ENCODE data around the gene RBM7. TPM values are rescaled to one million over a fixed set of nuclear protein-coding genes. Genes with fewer than 3 reads are reported as not detected.

The RBM7 gene
- total RNA-seq, 1 donor from 2014 or later = 3.2 TPM

DNA sequence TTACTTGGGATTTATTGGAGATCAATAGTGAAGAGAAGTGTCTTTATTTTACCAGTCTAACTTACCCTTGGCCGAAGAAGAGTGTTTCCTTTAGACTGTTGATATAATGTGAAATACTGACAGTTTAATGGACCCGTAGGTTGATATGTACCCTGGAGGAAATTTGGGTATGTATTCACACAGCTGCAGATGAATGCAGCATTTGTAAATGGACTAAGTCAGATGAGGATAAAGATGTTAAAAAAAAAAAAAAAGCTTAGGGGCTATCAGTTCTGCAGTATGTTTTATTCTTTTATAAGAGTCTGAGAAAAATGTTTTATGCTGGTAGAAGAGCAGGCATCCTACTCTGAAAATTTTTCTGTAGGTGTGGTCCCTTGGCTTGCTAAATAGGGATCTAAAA lies 41.5 kb downstream of the RBM7 start:
- Histone ChIP-seq H3K9me3 (no peaks in the 10 kb centered on the region), H3K27me3 (no peaks in the 10 kb centered on the region), H3K36me3 (peaks cover 0 to 15% of the 10 kb centered on the region in 2 donors), H3K27ac (no peak overlapping the region), H3K4me3 (no peak overlapping the region), H3K4me1 (peaks cover 0 to 17% of the 10 kb centered on the region in 2 donors)
- no peak for DNase-seq (ENCODE audit: low spot score in 2 of 2)
- TF ChIP-seq, protein P1, sequence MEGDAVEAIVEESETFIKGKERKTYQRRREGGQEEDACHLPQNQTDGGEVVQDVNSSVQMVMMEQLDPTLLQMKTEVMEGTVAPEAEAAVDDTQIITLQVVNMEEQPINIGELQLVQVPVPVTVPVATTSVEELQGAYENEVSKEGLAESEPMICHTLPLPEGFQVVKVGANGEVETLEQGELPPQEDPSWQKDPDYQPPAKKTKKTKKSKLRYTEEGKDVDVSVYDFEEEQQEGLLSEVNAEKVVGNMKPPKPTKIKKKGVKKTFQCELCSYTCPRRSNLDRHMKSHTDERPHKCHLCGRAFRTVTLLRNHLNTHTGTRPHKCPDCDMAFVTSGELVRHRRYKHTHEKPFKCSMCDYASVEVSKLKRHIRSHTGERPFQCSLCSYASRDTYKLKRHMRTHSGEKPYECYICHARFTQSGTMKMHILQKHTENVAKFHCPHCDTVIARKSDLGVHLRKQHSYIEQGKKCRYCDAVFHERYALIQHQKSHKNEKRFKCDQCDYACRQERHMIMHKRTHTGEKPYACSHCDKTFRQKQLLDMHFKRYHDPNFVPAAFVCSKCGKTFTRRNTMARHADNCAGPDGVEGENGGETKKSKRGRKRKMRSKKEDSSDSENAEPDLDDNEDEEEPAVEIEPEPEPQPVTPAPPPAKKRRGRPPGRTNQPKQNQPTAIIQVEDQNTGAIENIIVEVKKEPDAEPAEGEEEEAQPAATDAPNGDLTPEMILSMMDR (IDR thresholded peaks at IDR 0.05) = no peak
- intact Hi-C loops (cut with DNase I) = no loop called here

DNA sequence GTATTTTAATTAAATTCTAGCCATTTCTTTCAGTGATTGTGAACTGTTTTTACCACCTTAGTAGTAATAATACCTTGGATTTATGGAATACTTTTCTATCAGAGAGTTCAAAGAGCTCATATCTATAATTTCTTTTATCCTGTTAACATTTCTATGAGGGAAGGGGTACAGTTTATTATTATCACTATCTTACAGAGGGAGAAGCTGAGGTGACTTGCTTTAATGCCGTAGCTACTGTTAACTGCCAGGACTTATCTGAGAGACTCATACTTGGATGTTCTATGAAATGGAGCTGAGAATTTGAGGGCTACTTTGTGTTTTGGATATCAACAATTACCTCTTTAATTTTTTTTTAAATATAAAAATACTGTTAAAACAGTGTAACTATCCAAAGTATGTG lies 42.1 kb downstream of the RBM7 start:
- no peaks in the 10 kb centered on the region for H3K9me3 ChIP-seq
- peaks cover 0 to 17% of the 10 kb centered on the region in 2 donors for H3K4me1 ChIP-seq
- H3K4me3 ChIP-seq = no peak overlapping the region
- peaks cover 0 to 15% of the 10 kb centered on the region in 2 donors for H3K36me3 ChIP-seq
- TF ChIP-seq, protein P1 (IDR thresholded peaks at IDR 0.05) = no peak
- H3K27ac ChIP-seq = no peak overlapping the region
- no peaks in the 10 kb centered on the region for H3K27me3 ChIP-seq
- intact Hi-C loops (cut with DNase I) = no loop called here
- no peak for DNase-seq (ENCODE audit: low spot score in 2 of 2)

DNA sequence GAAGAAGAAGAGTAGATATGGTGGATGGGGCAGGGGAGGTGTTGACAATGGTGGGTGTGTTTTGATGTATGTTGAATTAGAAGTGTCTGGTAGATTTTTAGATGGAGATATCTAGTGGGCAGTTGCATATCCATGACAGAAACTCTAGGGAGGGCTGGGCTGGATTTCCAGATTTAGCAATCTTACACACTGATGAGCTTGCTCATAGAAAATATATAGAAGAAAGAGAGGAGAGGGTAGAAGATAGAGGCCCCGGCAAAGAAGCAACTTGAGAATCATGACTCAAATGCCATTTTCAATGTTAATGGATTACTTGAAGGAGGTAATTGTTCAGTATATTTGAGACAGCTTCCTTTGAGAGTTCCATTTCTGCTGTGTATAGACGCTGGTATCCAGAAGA lies 47.0 kb downstream of the RBM7 start:
- TF ChIP-seq, protein P1 (IDR thresholded peaks at IDR 0.05) = no peak
- intact Hi-C loops (cut with DNase I) = no loop called here
- Histone ChIP-seq H3K4me1 (no peaks in the 10 kb centered on the region), H3K4me3 (no peak overlapping the region), H3K9me3 (no peaks in the 10 kb centered on the region), H3K27ac (no peak overlapping the region), H3K27me3 (no peaks in the 10 kb centered on the region), H3K36me3 (peaks cover 15 to 33% of the 10 kb centered on the region in 2 donors)
- no peak for DNase-seq (ENCODE audit: low spot score in 2 of 2)

DNA sequence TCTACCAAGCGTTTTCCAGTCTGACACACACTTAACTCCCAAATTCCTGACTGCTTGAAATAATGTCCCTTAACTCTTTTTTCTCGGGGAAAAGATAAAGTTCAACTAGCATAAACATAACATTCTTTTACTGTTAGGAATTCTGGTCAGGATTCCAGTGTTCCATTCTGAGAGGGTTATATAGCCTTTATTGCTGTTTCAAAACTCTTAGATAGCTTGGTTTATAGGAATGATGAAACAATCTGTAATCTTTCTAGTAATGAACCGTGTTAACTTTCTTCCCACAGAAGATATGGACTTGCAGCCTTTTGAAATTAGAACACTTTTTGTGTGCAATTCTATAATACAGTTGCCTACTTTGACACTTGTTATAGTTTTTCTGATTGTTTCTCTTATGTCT lies 47.4 kb downstream of the RBM7 start:
- Histone ChIP-seq H3K27me3 (no peaks in the 10 kb centered on the region), H3K36me3 (peaks cover 15 to 33% of the 10 kb centered on the region in 2 donors), H3K4me3 (no peak overlapping the region), H3K9me3 (no peaks in the 10 kb centered on the region), H3K27ac (no peak overlapping the region), H3K4me1 (no peaks in the 10 kb centered on the region)
- intact Hi-C loops (cut with DNase I) = no loop called here
- no peak for DNase-seq (ENCODE audit: low spot score in 2 of 2)
- TF ChIP-seq, protein P1 (IDR thresholded peaks at IDR 0.05) = no peak

DNA sequence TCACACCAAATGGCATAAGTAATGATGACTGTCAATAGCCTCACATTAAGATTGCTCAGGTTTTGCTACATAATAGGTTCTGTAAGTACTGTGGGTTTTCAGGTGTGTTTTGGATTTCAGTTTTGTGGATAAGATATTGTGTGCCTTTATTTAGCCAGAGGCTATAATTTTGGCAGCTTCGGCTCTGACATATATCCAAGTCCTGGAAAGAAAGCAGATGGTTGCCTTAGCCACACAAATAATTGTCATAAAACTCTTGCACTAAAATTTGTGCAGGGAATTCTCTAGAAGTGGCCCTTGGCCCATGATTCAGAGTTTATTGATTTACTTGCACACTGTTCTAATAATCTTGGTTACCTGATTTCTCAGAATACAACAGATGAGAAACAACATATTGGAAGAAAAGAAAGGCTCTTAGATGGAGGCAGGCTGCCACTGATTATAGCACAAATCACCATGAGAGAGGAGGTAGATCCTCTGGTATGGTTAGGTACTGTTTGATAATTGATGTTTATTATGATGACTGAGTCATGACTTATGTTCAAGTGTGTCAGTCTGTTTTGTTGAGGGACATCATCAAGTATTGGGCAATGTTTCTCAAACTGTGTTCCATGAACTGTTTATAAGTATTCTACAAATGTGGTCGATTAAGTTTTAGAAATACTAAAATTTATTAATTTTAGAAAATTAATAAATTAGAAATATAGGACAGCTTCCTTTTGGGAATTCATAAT lies 48.5 kb downstream of the RBM7 start:
- TF ChIP-seq, protein P1 (IDR thresholded peaks at IDR 0.05) = no peak
- Histone ChIP-seq H3K4me3 (no peak overlapping the region), H3K9me3 (no peaks in the 10 kb centered on the region), H3K27me3 (no peaks in the 10 kb centered on the region), H3K36me3 (peaks cover 15 to 42% of the 10 kb centered on the region in 2 donors), H3K4me1 (no peaks in the 10 kb centered on the region), H3K27ac (no peak overlapping the region)
- DNase-seq (ENCODE audit: low spot score in 2 of 2) = no peak
- intact Hi-C loops (cut with DNase I) = no loop called here
